Type B pancreatic cell (in vitro differentiated cells): Measurements from ENCODE around the gene TTLL11. TPM values are rescaled to one million over a fixed set of nuclear protein-coding genes. Genes with fewer than 3 reads are reported as not detected.

Source experiments
- DNase-seq: peaks from one replicate; pipeline ENCODE4 v3.0.0; 2021; ENCODE audit warnings: mixed read lengths; ENCODE audit not compliant: unreplicated experiment; ENCODE audit errors: extremely low spot score
- H3K27ac Mint-ChIP-seq: 2 replicates; pipeline ENCODE4 v1.8.0; 2021; ENCODE audit warnings: mild to moderate bottlenecking, mixed read lengths
- H3K27me3 Mint-ChIP-seq: 2 replicates; pipeline ENCODE4 v1.8.0; 2021; ENCODE audit warnings: mixed read lengths
- H3K36me3 Mint-ChIP-seq: 2 replicates; pipeline ENCODE4 v1.8.0; 2021; ENCODE audit warnings: mixed read lengths
- H3K4me1 Mint-ChIP-seq: one replicate; pipeline ENCODE4 v1.8.0; 2021; ENCODE audit warnings: mixed read lengths; ENCODE audit not compliant: unreplicated experiment
- H3K4me3 Mint-ChIP-seq: 2 replicates; pipeline ENCODE4 v1.8.0; 2021; ENCODE audit warnings: mild to moderate bottlenecking, mixed read lengths
- H3K9me3 Mint-ChIP-seq: 2 replicates; pipeline ENCODE4 v1.8.0; 2021; ENCODE audit warnings: mixed read lengths
- total RNA-seq: library from RNA; stranded (reverse); gene quantifications from 2 replicates; pipeline ENCODE4 v1.2.1, GENCODE V29; 2021; ENCODE audit warnings: low replicate concordance
- TF ChIP-seq, protein P1 (sequence below): fragments of 200-600 bp; sonication (generic); conservative IDR thresholded peaks from 2 replicates; pipeline ENCODE4 v1.5.0; 2021; ENCODE audit warnings: antibody characterized with exemption, mild to moderate bottlenecking

TTLL11 gene
- total RNA-seq, 1 donor from 2014 or later = 8.6 TPM

DNA sequence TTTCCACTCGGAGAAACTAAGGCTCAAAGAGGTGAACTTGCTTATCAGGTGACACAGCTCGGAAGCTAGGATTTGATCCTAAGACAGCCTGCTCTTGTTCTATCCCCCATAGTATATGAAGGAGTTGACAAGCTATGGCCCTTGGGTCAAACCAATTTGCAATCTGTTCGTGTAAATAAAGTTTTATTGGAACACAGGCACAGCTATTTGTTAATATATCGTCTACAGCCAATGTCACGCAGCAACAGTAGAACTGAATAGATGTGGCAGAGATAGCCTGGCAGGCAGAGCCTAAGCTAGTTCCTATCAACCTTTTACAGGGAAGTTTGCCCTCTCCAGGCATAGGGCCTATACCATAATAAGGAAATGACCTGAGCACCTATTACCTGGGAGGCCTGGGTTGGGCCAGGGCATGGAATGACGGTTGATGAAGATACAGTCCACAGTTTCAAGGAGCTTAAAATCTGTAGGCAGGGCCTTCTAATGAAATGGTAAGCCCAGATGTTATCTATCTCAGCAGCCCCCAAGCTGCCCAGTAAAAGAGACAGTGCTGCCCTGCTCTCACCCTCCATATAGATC lies 179.0 kb downstream of the TTLL11 start:
- H3K36me3 Mint-ChIP-seq = no peaks in the 10 kb centered on the region
- DNase-seq = no peak

DNA sequence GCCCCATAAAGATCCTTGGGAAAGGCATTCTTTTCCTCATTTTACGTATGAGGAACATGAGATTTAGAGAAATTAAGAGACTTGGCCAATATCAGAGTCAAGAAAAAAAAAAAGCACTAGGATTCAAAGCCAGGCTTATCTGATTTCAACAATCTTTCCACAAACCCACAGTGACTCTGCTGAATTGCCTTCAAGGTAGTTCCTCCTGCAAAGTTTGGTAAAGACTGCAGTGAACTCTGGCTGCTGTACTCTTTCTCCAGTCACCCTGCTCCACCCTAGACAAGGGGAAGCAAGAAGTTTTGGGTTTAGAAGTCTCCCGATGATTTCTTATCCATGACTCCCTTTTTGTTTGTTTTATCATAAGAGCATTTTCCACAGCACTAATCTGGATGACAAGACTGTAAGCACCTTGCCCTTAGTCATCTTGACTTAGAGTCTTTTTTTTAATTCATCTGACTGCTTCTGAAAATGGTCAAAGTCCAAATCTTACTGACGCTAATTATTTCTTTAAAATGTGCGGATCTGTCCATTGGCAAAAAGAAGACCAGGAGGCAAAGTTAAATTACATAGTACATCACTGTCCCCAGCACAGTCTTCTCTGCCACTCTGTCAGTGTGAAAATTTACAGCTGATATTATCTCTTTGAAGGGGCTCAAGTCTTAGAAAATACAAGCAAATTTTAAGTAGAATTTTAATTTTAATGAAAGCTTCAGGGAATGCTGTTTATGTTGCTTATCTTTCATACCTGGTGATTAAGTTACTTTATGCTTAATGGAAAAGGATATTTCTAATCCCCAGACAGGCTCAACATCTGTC lies 180.1 kb downstream of the TTLL11 start:
- Mint-ChIP-seq H3K27me3 (peaks cover 3% of the 10 kb centered on the region), H3K27ac (no peak overlapping the region), H3K4me3 (no peak overlapping the region), H3K9me3 (no peaks in the 10 kb centered on the region), H3K4me1 (no peaks in the 10 kb centered on the region), H3K36me3 (no peaks in the 10 kb centered on the region)
- TF ChIP-seq, protein P1, sequence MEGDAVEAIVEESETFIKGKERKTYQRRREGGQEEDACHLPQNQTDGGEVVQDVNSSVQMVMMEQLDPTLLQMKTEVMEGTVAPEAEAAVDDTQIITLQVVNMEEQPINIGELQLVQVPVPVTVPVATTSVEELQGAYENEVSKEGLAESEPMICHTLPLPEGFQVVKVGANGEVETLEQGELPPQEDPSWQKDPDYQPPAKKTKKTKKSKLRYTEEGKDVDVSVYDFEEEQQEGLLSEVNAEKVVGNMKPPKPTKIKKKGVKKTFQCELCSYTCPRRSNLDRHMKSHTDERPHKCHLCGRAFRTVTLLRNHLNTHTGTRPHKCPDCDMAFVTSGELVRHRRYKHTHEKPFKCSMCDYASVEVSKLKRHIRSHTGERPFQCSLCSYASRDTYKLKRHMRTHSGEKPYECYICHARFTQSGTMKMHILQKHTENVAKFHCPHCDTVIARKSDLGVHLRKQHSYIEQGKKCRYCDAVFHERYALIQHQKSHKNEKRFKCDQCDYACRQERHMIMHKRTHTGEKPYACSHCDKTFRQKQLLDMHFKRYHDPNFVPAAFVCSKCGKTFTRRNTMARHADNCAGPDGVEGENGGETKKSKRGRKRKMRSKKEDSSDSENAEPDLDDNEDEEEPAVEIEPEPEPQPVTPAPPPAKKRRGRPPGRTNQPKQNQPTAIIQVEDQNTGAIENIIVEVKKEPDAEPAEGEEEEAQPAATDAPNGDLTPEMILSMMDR = no peak
- no peak for DNase-seq

More for the DNA sequence above, 179.0 kb downstream of the TTLL11 start:
- H3K27ac Mint-ChIP-seq = no peak overlapping the region
- peaks cover 3% of the 10 kb centered on the region for H3K27me3 Mint-ChIP-seq
- TF ChIP-seq, protein P1 = no peak
- H3K4me1 Mint-ChIP-seq = no peaks in the 10 kb centered on the region
- no peaks in the 10 kb centered on the region for H3K9me3 Mint-ChIP-seq
- no peak overlapping the region for H3K4me3 Mint-ChIP-seq

DNA sequence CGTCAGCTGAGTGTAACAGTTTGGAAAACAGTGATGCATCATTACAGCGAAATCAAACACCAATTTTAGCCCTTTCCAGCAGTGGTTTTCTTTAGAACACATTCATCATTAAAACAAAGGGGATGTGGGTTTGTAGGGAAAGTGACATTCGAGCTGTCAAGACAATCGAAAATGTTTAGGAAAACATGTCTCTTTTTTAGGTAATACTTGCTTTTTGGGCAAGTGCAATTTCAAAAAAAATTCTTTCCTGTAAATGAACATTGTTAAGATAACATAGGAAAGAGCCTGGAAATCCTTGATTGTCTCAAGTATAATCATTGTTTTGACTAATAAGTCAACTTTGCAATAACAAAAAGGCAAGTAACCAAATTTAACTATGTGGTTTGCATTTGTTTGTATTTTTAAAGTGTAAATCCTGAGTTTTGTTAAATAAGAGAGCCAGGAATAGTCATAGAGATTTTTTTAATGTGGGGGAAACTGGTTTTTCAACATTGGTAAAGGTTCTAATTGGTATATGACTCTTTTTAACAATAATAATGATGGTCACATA lies 182.5 kb downstream of the TTLL11 start:
- Mint-ChIP-seq H3K27me3 (no peaks in the 10 kb centered on the region), H3K4me3 (no peak overlapping the region), H3K36me3 (no peaks in the 10 kb centered on the region), H3K9me3 (no peaks in the 10 kb centered on the region), H3K27ac (no peak overlapping the region), H3K4me1 (peaks cover 4% of the 10 kb centered on the region)
- TF ChIP-seq, protein P1 = no peak
- DNase-seq = no peak

DNA sequence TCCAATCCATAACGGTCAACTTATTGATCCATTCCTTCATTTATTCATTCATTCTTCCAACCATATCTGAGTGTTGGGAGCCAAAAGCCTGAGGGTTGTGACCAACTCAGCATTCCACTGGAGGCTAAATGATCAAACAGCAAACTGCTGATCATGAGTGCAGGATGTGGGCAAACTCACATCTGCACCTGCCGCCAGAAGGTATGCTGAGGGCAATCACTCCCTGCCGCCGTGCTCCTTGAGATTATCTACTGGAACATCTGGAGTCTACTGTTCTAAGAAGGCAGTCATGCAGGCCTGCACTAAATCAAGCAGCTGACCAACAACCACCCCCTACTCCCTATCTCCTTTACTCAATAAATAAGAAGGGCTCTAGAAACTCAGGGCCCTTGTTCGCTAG lies 184.0 kb downstream of the TTLL11 start:
- Mint-ChIP-seq H3K27me3 (no peaks in the 10 kb centered on the region), H3K4me3 (no peak overlapping the region), H3K36me3 (no peaks in the 10 kb centered on the region), H3K27ac (no peak overlapping the region), H3K9me3 (no peaks in the 10 kb centered on the region), H3K4me1 (peaks cover 4% of the 10 kb centered on the region)
- no peak for DNase-seq
- TF ChIP-seq, protein P1 = no peak

DNA sequence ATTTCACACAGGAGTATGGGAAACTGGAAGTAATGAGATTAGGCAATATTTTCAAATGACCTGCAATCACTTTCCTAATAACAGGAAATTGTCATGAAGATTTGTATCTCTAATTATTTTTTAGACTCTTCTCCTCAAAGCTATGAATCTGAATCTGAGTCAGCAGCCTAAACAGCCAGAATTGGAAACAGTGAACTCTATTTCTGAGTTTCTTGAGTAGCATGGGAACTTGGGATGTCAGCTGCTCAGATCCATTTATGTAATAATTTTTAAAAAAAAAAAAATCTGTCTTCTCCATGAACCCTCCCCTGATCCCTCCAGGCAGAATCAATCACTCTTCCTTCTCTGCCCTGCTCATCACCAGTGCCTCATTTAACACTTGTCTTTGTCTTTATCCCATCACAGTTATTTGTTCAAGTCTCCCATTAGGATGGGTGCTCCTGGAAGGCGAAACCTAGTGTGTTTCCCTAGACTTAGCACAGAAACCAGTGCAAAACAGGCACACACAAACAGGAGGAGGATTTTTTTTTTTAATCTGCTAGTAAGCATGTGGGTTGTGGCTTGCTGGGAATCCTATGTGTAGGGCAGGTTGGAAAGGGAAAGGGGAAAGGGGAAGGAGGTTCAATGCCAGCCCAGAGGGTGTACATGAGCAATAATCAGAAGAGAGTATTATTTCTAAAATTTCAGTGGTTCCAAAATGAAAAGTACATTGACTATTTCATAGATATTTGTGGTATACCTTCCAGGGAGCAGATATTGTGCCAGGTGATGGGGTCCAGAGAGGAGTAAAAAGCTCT lies 186.8 kb downstream of the TTLL11 start:
- no peaks in the 10 kb centered on the region for H3K27me3 Mint-ChIP-seq
- H3K27ac Mint-ChIP-seq = no peak overlapping the region
- no peaks in the 10 kb centered on the region for H3K9me3 Mint-ChIP-seq
- no peak for DNase-seq
- H3K4me3 Mint-ChIP-seq = no peak overlapping the region
- TF ChIP-seq, protein P1 = no peak
- H3K36me3 Mint-ChIP-seq = no peaks in the 10 kb centered on the region
- H3K4me1 Mint-ChIP-seq = peaks cover 11% of the 10 kb centered on the region
